A673 (cell line): Measurements from ENCODE around the gene SSTR4. TPM values are rescaled to one million over a fixed set of nuclear protein-coding genes. Genes with fewer than 3 reads are reported as not detected.

Source experiments
- BruUV-seq: library from RNA; stranded (reverse); fragments of 400-500 nt; replicated peaks from 2 replicates; lab custom pipeline; 2021; lab: Mats Ljungman, UMichigan
- CTCF ChIA-PET: fragments of 300-600 bp; sonication (Branson Sonifier 250); formaldehyde crosslinking; loops from one replicate; lab custom pipeline; 2022; ENCODE audit warnings: antibody characterized with exemption; lab: Charles Lee
- POLR2A ChIA-PET: fragments of 300-600 bp; sonication (Branson Sonifier 250); formaldehyde crosslinking; loops from one replicate; lab custom pipeline; 2022; ENCODE audit warnings: antibody characterized with exemption; ENCODE audit not compliant: low non-redundant PET; lab: Charles Lee
- DNase-seq: peaks from one replicate; pipeline ENCODE4 v3.0.0-alpha.2; 2015; ENCODE audit warnings: low spot score
- H3K27ac ChIP-seq: fragments of 200-600 bp; sonication (generic); 2 replicates; pipeline ENCODE4 v1.5.1; 2016; ENCODE audit warnings: mixed run types, low read depth, mild to moderate bottlenecking, mixed read lengths, antibody characterized with exemption, low read length; ENCODE audit not compliant: poor library complexity, severe bottlenecking
- H3K27me3 ChIP-seq: fragments of 200-600 bp; sonication (generic); replicated peaks from 2 replicates; pipeline ENCODE4 v1.6.1; 2017; ENCODE audit warnings: mixed run types, low read depth, mild to moderate bottlenecking, mixed read lengths, antibody characterized with exemption, low read length; ENCODE audit not compliant: insufficient read depth, poor library complexity
- H3K36me3 ChIP-seq: fragments of 200-600 bp; sonication (generic); 2 replicates; pipeline ENCODE4 v1.6.1; 2016; ENCODE audit warnings: mixed run types, mild to moderate bottlenecking, mixed read lengths, antibody characterized with exemption, low read length; ENCODE audit not compliant: insufficient read depth, poor library complexity, severe bottlenecking
- H3K4me1 ChIP-seq: fragments of 200-600 bp; sonication (generic); 2 replicates; pipeline ENCODE4 v1.6.1; 2017; ENCODE audit warnings: mixed run types, mild to moderate bottlenecking, mixed read lengths, antibody characterized with exemption, low read length; ENCODE audit not compliant: insufficient read depth, poor library complexity, severe bottlenecking
- H3K4me3 ChIP-seq: fragments of 200-600 bp; sonication (generic); 2 replicates; pipeline ENCODE4 v1.5.1; 2016; ENCODE audit warnings: low read depth, mixed run types, mild to moderate bottlenecking, mixed read lengths, low read length; ENCODE audit not compliant: poor library complexity, severe bottlenecking
- H3K9me3 ChIP-seq: fragments of 200-600 bp; sonication (generic); 2 replicates; pipeline ENCODE4 v1.6.1; 2016; ENCODE audit warnings: mixed run types, low read depth, mild to moderate bottlenecking, mixed read lengths, antibody characterized with exemption, low read length; ENCODE audit not compliant: poor library complexity, severe bottlenecking
- EZH2 ChIP-seq: fragments of 200-600 bp; sonication (generic); IDR thresholded peaks from 2 replicates; pipeline ENCODE4 v1.6.1; 2017; ENCODE audit warnings: borderline replicate concordance, low read depth, mild to moderate bottlenecking, mixed read lengths, antibody characterized with exemption, low read length; ENCODE audit not compliant: poor library complexity, severe bottlenecking
- intact Hi-C: fragments of 100-400 bp; cut with micrococcal nuclease; formaldehyde crosslinking; loops from one replicate; pipeline ENCODE4 v1.10.0; 2022; ENCODE audit not compliant: unreplicated experiment
- total RNA-seq: library from RNA; stranded (reverse); gene quantifications from 2 replicates; pipeline ENCODE4 v1.2.3, GENCODE V29; 2021
- TF ChIP-seq, protein P1 (sequence below): fragments of 300-800, 200-600 bp; sonication (generic); conservative IDR thresholded peaks from 2 replicates; pipeline ENCODE4 v1.5.1; 2017; ENCODE audit warnings: low read depth, mild to moderate bottlenecking, antibody characterized with exemption, low read length, moderate library complexity, mixed read lengths

Gene SSTR4
- total RNA-seq, 1 experiment from 2014 or later, result not detected

- peaks cover 5% of the 10 kb centered on the region for H3K9me3 ChIP-seq
- no peak overlapping the region for H3K4me3 ChIP-seq
- no peak for TF ChIP-seq EZH2
- no TSS peak for BruUV-seq
- H3K4me1 ChIP-seq, result no peaks in the 10 kb centered on the region
- H3K27me3 ChIP-seq, result peaks cover 49% of the 10 kb centered on the region
- no peak for DNase-seq
- POLR2A ChIA-PET, result no interaction called here
- H3K27ac ChIP-seq, result no peak overlapping the region
- intact Hi-C loops, result loop anchor here (10.0 kb wide), 1 partner anchor 287 kb away; no protein-coding TSS in a partner anchor
- CTCF ChIA-PET, result no interaction called here
- H3K36me3 ChIP-seq, result no peaks in the 10 kb centered on the region
Observed at GRCh38 chr20:23058240-23058639, 23.1 kb downstream of the SSTR4 start.

DNA sequence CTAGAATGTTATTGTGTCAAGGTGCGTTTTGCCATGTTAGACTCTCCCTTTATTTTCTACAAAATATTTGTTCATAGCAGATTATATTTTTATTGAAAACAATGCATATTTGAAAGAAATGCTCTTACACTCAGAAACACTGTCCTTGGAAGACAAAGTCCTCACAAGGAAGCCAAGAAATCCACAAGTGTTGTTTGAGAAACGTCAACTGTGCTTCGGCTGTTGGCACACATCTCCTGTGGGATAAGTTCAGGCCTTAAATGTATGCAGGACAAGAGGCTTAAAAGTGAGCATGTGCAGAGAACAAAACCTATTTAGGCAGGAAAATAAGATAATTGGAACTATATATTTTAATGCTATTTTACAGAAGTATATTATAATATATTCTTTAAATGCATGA, 23.9 kb downstream of the SSTR4 start:
- no peak overlapping the region for H3K27ac ChIP-seq
- H3K4me3 ChIP-seq, result no peak overlapping the region
- DNase-seq, result no peak
- CTCF ChIA-PET, result no interaction called here
- H3K27me3 ChIP-seq, result peaks cover 42% of the 10 kb centered on the region
- no peaks in the 10 kb centered on the region for H3K36me3 ChIP-seq
- intact Hi-C loops, result loop anchor here (10.0 kb wide), 1 partner anchor 286 kb away; no protein-coding TSS in a partner anchor
- H3K9me3 ChIP-seq, result peaks cover 5% of the 10 kb centered on the region
- BruUV-seq, result no TSS peak
- no peaks in the 10 kb centered on the region for H3K4me1 ChIP-seq
- POLR2A ChIA-PET, result no interaction called here
- no peak for TF ChIP-seq EZH2
- TF ChIP-seq, protein P1, sequence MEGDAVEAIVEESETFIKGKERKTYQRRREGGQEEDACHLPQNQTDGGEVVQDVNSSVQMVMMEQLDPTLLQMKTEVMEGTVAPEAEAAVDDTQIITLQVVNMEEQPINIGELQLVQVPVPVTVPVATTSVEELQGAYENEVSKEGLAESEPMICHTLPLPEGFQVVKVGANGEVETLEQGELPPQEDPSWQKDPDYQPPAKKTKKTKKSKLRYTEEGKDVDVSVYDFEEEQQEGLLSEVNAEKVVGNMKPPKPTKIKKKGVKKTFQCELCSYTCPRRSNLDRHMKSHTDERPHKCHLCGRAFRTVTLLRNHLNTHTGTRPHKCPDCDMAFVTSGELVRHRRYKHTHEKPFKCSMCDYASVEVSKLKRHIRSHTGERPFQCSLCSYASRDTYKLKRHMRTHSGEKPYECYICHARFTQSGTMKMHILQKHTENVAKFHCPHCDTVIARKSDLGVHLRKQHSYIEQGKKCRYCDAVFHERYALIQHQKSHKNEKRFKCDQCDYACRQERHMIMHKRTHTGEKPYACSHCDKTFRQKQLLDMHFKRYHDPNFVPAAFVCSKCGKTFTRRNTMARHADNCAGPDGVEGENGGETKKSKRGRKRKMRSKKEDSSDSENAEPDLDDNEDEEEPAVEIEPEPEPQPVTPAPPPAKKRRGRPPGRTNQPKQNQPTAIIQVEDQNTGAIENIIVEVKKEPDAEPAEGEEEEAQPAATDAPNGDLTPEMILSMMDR, result no peak

- POLR2A ChIA-PET, result no interaction called here
- no TSS peak for BruUV-seq
Observed at GRCh38 chr20:23059846-23060245, 24.7 kb downstream of the SSTR4 start.

More at GRCh38 chr20:23059846-23060245, 24.7 kb downstream of the SSTR4 start:
- H3K36me3 ChIP-seq, result no peaks in the 10 kb centered on the region
- intact Hi-C loops, result loop anchor here (10.0 kb wide), 1 partner anchor 285 kb away; no protein-coding TSS in a partner anchor
- TF ChIP-seq, protein P1, result no peak
- TF ChIP-seq EZH2, result no peak
- H3K9me3 ChIP-seq, result peaks cover 5% of the 10 kb centered on the region
- no peak for DNase-seq
- H3K4me1 ChIP-seq, result no peaks in the 10 kb centered on the region
- no peak overlapping the region for H3K4me3 ChIP-seq
- H3K27ac ChIP-seq, result no peak overlapping the region
- CTCF ChIA-PET, result no interaction called here
- peaks cover 38% of the 10 kb centered on the region for H3K27me3 ChIP-seq
